ENCODE results near the gene LTN1.

The LTN1 gene

GRCh38 chr21:28892199-28893111 lies 100.2 kb downstream of the LTN1 start:
- no peaks in the 10 kb centered on the region for H3K36me3 ChIP-seq (ENCODE audit: control insufficient read depth, insufficient read depth, low read length)
- H3K27me3 ChIP-seq (replicated peaks; ENCODE audit: control insufficient read depth, insufficient read depth, low read length, poor library complexity, severe bottlenecking), result no peaks in the 10 kb centered on the region
- H3K4me3 ChIP-seq (ENCODE audit: insufficient read depth, low read depth, low read length, poor library complexity, severe bottlenecking), result no peak overlapping the region
- no peaks in the 10 kb centered on the region for H3K9me3 ChIP-seq (ENCODE audit: control insufficient read depth, low read length)
- DNase-seq, result no peak
- H3K4me1 ChIP-seq (ENCODE audit: control insufficient read depth, insufficient read depth, low read length, poor library complexity, severe bottlenecking), result no peaks in the 10 kb centered on the region
- H3K27ac ChIP-seq (ENCODE audit: insufficient read depth, low read length, poor library complexity, severe bottlenecking), result no peak overlapping the region

DNA sequence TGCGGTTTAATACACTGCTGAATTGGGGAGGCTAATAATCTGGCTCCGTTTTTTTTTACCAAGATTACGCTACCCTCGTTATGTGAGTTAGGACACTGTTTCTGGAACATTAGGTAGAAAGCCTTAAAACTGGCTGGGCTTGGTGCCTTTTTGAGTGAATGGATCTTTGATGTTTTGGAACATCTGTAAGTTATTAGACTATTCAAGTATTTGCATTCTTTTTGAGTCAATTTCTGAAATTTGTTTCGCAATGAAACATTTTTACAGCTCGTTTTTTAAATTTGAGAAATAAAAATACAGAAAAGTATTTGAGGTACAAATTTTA lies 106.9 kb downstream of the LTN1 start:
- Histone ChIP-seq H3K36me3 (ENCODE audit: control insufficient read depth, insufficient read depth, low read length) (peaks cover 8% of the 10 kb centered on the region), H3K27ac (ENCODE audit: insufficient read depth, low read length, poor library complexity, severe bottlenecking) (peak overlapping the region; percentile 83), H3K4me3 (ENCODE audit: insufficient read depth, low read depth, low read length, poor library complexity, severe bottlenecking) (no peak overlapping the region), H3K27me3 (replicated peaks; ENCODE audit: control insufficient read depth, insufficient read depth, low read length, poor library complexity, severe bottlenecking) (no peaks in the 10 kb centered on the region), H3K9me3 (ENCODE audit: control insufficient read depth, low read length) (no peaks in the 10 kb centered on the region), H3K4me1 (ENCODE audit: control insufficient read depth, insufficient read depth, low read length, poor library complexity, severe bottlenecking) (no peaks in the 10 kb centered on the region)
- no peak for DNase-seq

GRCh38 chr21:28884976-28885852 lies 107.5 kb downstream of the LTN1 start:
- H3K4me3 ChIP-seq (ENCODE audit: insufficient read depth, low read depth, low read length, poor library complexity, severe bottlenecking), result peak overlapping the region; percentile 63
- no peaks in the 10 kb centered on the region for H3K4me1 ChIP-seq (ENCODE audit: control insufficient read depth, insufficient read depth, low read length, poor library complexity, severe bottlenecking)
- H3K27ac ChIP-seq (ENCODE audit: insufficient read depth, low read length, poor library complexity, severe bottlenecking), result peak overlapping the region; percentile 83
- no peaks in the 10 kb centered on the region for H3K27me3 ChIP-seq (replicated peaks; ENCODE audit: control insufficient read depth, insufficient read depth, low read length, poor library complexity, severe bottlenecking)
- H3K9me3 ChIP-seq (ENCODE audit: control insufficient read depth, low read length), result no peaks in the 10 kb centered on the region
- peaks cover 8% of the 10 kb centered on the region for H3K36me3 ChIP-seq (ENCODE audit: control insufficient read depth, insufficient read depth, low read length)
- peak; percentile 84 to 88 (median 87) for DNase-seq

GRCh38 chr21:28884481-28884880 lies 108.2 kb downstream of the LTN1 start:
- DNase-seq, result no peak
- H3K9me3 ChIP-seq (ENCODE audit: control insufficient read depth, low read length), result no peaks in the 10 kb centered on the region

DNA sequence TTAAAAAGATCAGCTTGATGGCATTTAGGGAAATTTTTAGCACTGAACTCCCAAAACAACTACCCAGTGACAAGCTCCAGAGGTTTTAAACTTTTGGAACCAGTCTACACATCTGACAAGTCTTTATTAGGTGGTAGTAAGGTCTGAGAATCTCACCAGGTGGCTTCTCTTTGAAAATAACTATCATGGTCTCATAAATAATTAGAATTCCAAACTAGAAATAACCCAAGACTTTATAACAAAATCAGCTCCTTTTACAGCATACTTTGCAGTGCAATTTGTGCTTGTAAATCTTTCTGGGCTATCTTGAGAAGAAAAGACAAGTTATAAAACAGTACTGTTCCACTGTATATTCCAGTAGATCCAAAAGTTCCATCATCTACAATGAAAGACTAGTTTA lies 108.7 kb downstream of the LTN1 start:
- Histone ChIP-seq H3K4me1 (ENCODE audit: control insufficient read depth, insufficient read depth, low read length, poor library complexity, severe bottlenecking) (no peaks in the 10 kb centered on the region), H3K27ac (ENCODE audit: insufficient read depth, low read length, poor library complexity, severe bottlenecking) (no peak overlapping the region), H3K36me3 (ENCODE audit: control insufficient read depth, insufficient read depth, low read length) (peaks cover 8% of the 10 kb centered on the region), H3K4me3 (ENCODE audit: insufficient read depth, low read depth, low read length, poor library complexity, severe bottlenecking) (peak overlapping the region; percentile 63), H3K27me3 (replicated peaks; ENCODE audit: control insufficient read depth, insufficient read depth, low read length, poor library complexity, severe bottlenecking) (no peaks in the 10 kb centered on the region), H3K9me3 (ENCODE audit: control insufficient read depth, low read length) (no peaks in the 10 kb centered on the region)
- DNase-seq, result no peak

More at GRCh38 chr21:28884481-28884880, 108.2 kb downstream of the LTN1 start:
- H3K4me3 ChIP-seq (ENCODE audit: insufficient read depth, low read depth, low read length, poor library complexity, severe bottlenecking), result peak overlapping the region; percentile 63
- peaks cover 8% of the 10 kb centered on the region for H3K36me3 ChIP-seq (ENCODE audit: control insufficient read depth, insufficient read depth, low read length)
- H3K27me3 ChIP-seq (replicated peaks; ENCODE audit: control insufficient read depth, insufficient read depth, low read length, poor library complexity, severe bottlenecking), result no peaks in the 10 kb centered on the region
- peak overlapping the region; percentile 83 for H3K27ac ChIP-seq (ENCODE audit: insufficient read depth, low read length, poor library complexity, severe bottlenecking)
- H3K4me1 ChIP-seq (ENCODE audit: control insufficient read depth, insufficient read depth, low read length, poor library complexity, severe bottlenecking), result no peaks in the 10 kb centered on the region

- Histone ChIP-seq H3K27me3 (replicated peaks; ENCODE audit: control insufficient read depth, insufficient read depth, low read length, poor library complexity, severe bottlenecking) (no peaks in the 10 kb centered on the region), H3K4me1 (ENCODE audit: control insufficient read depth, insufficient read depth, low read length, poor library complexity, severe bottlenecking) (no peaks in the 10 kb centered on the region), H3K4me3 (ENCODE audit: insufficient read depth, low read depth, low read length, poor library complexity, severe bottlenecking) (no peak overlapping the region), H3K27ac (ENCODE audit: insufficient read depth, low read length, poor library complexity, severe bottlenecking) (no peak overlapping the region), H3K36me3 (ENCODE audit: control insufficient read depth, insufficient read depth, low read length) (peaks cover 8% of the 10 kb centered on the region), H3K9me3 (ENCODE audit: control insufficient read depth, low read length) (no peaks in the 10 kb centered on the region)
- DNase-seq, result no peak
Measured at GRCh38 chr21:28882345-28882744, 110.3 kb downstream of the LTN1 start.

Measured in effector memory CD4-positive, alpha-beta T cell (primary cell).